GM21576 (cell line): ENCODE results near the gene CTDP1.

Experiments
- ATAC-seq: cut with Tn5 transposase; IDR thresholded peaks from one replicate; pipeline ENCODE4 v1.9.1; 2021; ENCODE audit warnings: mild to moderate bottlenecking, moderate library complexity; ENCODE audit not compliant: unreplicated experiment

The CTDP1 gene

DNA sequence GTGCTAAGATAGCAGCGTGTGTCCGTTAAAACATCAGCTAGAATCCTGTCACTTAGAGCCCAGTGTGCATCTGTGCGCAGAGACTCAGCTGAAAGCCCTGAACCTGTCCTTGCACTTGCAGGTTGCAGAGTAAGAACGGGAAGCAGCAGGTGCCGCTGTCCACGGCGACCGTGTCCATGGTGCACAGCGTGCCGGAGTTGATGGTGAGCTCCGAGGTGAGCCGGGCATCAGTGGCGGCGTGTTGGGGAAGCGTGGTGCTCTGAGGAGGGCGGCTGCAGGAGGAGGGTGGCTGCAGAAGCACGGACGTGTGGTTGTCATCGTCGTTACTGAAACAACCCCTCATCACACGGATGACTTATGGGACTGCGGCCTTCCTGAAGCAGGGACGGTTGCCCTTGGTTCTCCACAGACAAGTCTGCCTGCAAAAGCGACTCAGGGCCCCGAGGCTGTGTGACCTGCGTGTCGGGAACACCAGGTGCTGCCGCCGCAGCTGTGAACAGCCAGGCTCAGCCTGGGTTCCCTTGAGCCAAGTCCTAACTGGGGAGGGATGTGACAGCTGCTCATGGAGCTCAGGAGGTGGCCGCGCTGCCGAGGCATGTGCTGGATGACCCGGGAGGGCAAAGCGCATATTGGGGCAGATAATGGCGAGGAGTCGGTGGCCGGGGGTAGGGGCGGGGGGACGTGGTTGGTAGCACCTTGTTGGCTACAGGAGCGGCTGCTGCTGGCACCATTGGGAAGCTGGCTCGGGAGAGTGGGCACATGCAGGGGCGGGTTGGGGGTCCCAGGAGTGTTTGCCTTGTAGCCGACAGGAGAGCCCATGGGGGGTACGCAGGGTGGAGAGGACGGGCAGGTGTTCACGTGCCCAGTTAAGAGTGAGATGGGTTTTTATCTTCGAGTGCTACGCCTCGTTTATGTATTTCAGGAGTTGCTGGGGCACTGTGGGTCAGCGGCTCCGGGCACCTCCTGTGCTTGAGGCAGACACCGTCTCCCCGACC is 16.6 kb downstream of the CTDP1 start:
- no peak for ATAC-seq

DNA sequence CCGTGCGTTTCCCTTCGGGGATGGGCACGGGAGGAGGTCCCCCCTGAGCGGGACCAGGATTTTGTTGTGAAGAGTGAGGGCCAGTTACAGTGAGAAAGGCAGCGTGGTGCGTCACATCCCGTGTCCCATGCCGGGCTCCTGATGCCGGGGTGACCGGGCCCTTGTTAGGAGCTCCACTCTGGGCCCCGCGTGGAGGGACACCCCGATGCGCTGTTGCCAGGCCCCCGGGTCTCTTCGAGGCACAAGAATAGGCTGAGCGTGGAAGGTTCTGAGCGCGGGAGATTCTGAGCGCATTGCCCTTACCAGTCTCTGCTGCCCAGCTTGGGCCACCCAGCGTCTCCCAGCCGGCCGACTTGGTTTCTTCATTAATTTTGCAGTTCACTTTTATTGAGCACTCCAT is 17.6 kb downstream of the CTDP1 start:
- ATAC-seq: no peak

DNA sequence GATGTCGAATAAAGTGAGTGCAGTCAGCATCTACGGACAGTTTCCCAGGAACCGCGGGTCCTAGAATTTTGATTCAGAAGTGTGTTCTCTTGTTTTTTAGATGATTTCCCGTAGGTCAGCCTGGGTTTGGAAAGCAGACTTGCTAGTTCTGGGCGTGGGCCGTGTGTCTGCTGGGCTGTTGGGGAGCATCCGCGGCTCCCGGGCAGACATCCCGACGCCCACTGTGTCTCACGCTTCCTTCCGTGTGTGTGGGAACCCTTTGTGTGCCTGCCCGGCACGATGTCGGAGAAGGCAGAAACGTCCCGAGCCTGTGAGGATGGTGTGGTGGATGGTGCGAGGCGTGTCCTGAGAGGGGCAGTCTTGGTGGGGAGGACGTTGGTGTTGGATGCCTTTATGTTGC is 18.4 kb downstream of the CTDP1 start:
- no peak for ATAC-seq

DNA sequence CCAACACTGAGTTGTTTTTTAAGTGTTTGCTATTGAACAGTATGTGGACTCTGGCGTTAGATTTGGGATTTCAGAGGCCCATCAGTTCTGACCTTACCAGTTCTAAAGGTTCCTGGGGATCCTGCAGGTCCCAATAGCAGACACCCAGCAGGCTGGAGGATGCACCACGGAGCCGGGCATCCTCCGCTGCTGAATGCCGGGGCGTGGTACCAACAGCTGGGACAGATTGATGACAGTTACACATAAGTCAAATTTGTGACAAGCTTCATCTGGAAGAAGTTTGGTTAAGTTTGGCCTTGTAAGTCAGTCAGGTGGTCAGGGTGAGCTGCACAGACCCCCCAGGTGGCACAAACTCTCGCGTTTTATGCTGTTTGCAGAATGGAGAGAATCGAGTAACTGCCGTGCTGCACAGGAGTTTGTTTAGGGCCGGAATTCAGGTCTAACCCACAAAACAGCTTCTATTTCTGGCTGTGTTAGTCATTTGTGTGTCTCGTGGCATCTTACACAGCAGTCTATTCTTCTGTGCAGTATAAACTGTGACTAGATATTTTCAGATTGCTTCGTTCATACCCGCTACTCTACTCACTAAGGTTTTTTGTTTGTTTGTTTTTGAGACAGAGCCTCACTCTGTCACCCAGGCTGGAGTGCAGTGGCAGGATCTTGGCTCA is 19.2 kb downstream of the CTDP1 start:
- no peak for ATAC-seq

DNA sequence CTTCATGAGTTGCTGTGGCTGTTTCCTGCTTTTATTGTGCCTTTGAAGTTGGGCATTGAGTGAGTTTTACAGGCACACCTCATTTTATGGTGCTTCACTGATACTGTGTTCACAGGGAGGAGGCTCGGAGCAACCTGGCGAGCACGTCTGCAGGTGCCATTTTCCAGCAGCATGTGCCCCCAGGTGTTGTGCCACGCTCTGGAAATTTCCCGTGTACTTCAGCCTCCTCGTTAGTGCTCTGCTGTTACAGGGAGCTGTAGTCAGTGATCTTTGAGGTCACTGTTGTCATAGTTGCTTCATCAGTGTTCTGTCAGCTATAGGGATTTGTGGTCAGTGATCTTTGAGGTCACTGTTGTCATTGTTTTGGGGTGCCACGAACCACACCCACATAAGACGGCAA is 20.1 kb downstream of the CTDP1 start:
- no peak for ATAC-seq

DNA sequence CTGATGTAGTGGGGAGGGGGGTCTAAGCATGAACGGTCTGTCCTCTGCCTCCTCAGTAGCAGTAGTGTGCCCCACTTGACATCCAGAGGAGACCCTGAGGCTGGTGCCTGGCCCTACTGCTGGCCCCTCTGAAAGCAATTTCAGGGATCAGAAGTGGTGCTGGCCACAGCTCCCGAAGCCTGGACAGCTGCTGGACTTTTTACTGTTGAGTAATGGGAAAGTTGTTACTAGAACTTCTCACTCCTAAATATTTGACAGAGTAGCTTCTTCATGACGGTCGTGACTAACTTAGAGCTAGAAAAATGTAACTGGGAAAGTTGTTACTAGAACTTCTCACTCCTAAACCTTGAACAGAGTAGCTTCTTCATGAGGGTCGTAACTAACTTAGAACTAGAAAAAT is 23.3 kb downstream of the CTDP1 start:
- no peak for ATAC-seq

DNA sequence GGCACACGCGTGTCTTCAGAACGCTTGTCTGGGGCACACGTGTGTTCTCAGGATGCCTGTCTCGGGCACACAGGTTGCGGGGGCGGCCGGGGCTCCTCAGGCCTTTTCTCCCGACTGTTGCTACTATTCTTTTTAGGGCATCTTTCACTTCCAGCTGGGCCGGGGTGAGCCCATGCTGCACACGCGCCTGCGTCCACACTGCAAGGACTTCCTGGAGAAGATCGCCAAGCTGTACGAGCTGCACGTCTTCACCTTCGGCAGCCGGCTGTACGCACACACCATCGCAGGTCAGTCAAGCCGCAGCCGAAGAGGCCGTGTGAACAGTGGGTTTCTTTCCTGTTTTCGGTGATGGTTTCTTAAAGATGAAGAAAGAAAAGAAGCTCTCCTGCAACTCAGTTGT is 25.0 kb downstream of the CTDP1 start:
- ATAC-seq: no peak

DNA sequence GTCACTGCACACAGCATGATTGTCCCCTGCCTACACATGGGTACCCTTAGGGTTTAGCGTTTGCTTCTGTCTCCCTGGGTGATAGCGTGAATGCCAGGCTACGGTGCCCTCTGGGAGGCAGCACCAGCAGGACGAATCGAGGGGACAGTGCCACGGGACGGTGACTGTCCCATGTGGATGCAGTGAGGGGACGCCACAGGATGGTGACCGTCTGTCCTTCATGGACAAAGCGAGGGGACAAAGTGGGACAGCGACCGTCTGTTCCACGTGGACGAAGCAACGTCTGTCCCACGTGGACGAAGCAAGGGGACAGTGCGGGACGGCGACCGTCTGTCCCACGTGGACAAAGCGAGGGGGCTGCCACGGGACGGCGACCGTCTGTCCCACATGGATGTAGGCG is 25.7 kb downstream of the CTDP1 start:
- no peak for ATAC-seq

DNA sequence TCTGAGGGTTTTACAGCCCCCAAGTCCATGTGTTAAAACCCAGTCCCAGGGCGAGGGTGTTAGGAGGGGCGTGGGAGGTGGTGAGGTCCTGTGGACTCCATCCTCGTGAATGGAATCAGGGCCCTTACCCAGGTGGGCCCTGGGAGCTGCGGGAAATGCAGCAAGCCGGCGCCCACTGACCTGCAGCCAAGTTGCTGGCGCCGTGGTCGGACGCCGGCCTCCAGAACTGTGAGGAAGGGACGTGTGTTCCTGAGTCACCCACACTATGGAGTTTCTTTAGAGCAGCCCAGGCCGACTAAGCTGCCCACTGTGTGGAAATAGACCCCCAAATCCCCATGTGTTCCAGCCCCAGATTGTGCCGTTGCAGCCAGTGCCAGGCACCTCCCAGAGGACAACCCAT is 26.4 kb downstream of the CTDP1 start:
- no peak for ATAC-seq

DNA sequence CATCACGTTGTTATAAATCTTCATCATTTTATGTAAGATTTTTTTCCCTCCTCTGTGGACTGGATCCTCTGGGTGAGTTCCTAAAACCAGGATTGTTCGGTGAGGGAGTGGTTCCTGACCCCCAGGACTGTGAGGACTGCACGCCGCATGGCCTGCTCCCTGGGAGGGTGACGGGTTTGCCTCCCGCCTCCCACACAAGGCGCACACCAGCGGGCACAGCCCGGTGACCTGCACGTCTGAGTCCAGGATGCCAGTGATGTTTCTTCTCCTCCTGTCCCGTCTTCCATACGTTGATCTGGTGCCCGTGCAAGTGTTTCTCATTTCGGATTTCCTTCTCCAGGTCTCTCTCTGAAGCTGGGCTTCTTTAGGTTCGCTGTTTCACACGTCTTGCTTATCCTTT is 27.1 kb downstream of the CTDP1 start:
- ATAC-seq: no peak

DNA sequence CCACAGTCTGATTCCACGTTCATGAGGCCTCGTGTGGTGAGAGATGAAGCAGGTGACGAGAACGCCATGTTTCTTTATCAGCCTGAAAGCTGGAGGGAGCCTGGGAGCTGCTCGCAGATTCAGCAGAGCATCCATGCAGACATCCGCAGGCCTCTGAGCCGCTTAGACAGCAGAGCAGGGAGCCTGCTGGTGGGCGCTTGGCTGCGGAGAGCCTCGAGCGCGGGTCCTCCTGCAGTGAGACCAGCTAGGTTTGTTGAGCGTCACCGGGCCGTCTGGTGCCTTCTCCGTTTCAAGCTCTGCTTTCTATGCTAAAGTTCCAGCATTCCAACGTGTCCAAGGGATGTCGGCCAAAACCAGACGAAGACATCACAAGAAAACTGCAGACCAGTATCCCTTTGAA is 27.6 kb downstream of the CTDP1 start:
- no peak for ATAC-seq

DNA sequence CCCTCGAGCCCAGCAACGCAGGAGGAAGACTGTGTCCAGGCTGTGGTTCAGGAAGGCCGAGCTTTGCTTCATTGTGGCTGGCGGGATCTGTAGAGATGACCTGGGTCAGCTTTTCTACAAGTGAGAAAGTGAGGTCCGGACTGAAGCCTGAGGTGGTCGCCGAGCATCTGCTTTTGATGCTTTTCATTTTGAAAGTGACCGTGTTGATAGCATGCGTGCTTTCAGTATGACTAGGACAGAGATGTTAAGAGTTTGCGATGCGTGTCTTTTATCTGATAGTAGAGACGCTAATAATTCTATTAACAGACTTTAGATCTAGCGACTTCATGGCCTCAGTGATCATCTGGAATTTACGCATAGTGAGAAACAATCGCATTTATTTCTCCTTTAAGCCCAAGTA is 28.1 kb downstream of the CTDP1 start:
- ATAC-seq: no peak

DNA sequence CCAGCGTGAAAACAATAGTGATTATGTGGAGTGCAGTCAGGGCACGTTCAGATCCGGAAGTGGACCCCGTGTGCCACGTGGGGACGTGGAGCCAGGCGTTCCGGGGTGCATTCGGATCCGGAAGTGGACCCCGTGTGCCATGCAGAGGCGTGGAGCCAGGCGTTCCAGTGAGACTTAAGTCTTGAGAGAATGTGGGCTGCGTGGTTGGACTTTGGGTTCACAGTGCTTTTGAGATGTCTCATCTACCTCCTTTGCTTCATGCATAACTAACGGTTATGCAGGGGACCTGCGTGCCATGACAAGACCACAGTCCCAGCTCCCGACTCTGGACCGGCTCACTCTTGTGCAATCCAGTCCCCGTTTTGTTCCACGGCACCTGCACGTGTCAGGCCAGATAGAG is 28.8 kb downstream of the CTDP1 start:
- no peak for ATAC-seq

DNA sequence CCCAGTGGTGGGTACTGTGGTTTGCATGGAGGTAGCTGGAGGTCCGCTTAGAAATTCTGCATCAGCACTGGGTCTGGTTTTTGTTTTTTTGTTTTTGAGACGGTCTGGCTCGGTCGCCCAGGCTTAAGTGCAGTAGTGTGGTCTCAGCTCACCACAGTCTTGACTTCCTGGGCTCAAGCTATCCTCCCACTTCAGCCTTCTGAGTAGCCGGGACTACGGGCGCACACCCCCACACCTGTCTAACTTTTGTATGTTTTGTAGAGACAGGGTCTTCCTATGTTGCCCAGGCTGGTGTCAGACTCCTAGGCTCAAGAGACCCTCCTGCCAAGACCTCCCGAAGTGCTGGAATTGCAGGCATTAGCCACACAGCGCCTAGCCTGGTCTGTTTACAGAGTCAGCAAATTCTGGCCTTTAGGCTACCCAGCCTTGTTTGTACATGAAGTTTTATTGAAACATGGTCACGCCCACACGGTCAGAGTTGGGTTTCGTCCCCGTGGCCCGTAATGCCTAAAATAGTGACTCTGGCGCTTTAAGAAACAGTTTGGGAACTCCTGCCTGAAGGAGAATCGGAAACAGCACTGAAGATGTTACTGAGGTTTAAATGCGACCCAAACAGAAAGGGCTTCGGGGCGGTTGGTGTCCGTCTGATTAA is 32.7 kb downstream of the CTDP1 start:
- no peak for ATAC-seq

DNA sequence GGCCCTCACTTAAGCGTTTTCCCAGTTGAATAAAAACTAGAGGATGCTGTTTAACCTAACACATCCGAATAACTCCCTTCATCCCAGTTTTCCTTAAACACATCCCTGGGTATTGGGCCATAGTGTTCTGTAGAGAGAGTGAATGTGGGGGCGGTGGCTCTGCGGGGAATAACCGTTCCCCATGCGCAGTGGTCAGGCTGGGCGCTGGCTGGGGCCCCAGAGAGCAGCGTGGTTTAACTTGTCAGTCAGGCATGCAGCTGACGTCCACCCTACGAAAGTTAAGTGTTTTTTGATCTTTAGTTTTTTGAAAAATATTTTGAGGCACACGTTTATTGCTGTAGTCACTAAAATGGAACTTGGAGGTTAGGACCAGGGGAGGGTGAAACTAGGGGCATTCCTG is 33.7 kb downstream of the CTDP1 start:
- ATAC-seq: no peak

DNA sequence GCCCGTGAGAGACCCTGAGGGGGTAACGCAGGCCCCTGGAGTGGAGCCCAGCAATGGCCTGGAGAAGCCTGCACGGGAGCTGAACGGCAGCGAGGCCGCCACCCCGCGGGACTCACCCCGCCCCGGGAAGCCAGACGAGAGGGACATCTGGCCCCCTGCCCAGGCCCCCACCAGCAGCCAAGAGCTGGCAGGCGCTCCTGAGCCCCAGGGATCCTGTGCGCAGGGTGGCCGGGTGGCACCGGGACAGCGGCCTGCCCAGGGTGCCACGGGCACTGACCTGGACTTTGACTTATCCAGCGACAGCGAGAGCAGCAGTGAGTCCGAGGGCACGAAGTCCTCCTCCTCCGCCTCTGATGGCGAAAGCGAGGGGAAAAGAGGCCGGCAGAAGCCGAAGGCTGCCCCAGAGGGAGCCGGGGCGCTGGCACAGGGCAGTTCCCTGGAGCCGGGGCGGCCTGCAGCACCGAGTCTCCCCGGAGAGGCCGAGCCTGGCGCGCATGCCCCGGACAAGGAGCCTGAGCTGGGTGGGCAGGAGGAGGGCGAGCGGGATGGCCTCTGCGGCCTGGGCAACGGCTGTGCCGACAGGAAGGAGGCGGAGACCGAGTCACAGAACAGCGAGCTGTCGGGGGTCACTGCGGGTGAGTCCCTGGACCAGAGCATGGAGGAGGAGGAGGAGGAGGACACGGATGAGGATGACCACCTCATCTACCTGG is 35.1 kb downstream of the CTDP1 start:
- ATAC-seq: no peak

DNA sequence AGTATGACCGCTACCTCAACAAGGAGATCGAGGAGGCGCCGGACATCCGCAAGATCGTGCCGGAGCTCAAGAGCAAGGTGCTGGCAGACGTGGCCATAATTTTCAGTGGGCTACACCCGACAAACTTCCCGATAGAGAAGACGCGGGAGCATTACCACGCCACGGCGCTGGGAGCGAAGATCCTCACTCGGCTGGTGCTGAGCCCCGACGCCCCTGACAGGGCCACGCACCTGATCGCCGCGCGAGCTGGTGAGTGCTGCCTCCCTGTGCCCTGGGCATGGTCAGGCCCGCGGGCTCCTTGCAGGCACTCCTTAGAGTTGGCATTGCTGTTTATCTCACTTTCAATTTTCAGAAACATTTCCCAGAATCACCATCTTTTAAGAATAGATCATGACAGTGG is 35.7 kb downstream of the CTDP1 start:
- no peak for ATAC-seq

DNA sequence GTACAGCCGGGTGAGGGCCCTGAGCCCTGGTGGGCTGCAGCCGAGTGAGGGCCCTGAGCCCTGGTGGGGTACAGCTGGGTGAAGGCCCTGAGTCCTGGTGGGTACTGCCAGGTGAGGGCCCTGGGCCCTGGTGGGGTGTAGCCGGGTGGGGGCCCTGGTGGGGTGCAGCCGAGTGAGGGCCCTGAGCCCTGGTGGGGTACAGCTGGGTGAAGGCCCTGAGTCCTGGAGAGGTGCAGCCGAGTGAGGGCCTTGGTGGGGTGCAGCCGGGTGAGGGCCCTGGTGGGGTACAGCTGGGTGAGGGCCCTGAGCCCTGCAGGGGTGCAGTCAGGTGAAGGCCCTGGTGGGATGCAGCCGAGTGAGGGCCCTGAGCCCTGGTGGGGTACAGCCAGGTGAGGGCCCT is 37.5 kb downstream of the CTDP1 start:
- ATAC-seq: no peak

DNA sequence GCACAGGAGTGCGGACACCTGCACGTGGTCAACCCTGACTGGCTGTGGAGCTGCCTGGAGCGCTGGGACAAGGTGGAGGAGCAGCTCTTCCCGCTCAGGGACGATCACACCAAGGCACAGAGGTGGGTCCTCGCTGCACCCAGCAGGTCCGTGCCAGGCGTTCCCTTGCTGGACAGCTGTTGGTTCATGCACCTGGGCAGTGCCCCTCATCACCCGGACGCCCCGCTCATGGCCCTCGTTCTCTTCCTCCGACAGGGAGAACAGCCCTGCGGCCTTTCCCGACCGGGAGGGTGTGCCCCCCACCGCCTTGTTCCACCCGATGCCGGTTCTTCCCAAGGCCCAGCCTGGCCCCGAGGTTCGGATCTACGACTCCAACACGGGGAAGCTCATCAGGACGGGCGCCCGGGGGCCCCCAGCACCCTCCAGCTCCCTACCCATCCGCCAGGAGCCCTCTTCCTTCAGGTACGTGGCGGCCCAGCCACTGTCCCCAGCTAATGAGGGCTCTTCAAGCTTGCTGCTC is 38.0 kb downstream of the CTDP1 start:
- no peak for ATAC-seq

DNA sequence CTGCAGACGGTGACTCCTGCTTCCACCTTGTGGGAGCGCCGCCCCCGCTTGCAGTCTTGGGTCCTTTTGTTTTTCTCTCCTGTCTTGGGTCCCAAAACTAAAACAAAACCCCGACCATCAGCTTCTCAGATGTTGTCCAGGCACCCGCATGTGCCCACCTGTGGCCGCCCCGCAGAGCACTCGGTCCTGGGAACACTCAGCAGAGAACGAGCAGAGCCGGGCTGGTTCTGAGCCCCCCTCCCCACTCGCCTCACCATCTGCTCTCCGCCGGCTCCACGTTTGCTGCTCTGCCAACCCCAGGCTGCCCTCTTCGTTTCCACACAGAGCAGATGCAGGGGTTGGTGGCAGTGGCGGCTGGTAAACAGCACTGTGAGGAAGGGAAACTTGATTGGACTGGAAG is 38.5 kb downstream of the CTDP1 start:
- ATAC-seq: no peak

DNA sequence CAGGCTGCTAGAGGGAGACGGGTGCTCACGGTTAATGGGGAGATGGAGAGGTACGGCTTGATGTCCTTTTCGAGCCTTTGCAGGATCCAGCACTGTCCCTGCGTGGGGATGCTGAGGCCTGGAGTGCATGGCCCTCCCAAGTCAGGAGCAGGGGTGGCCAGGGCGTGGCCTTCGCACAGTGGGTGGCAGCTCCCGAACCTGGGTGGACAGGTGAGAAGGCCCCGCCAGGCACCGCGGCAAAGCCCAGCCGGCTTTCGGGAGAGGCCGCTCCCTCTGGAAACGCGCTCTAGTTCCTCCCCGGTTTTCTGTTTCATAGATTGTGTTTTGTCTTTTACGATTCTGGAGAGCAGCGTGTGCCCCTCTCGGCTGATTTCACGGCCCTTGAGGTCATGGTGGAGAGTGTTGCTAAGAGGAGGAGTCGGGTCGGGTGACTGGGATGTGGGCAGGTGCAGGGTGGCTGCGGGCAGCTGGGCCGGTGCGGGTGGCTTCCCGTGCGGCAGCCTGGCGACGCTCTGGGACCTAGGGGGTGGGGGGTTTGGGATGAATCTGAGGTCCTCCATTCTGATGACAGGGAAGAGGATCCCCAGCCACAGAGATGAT is 39.4 kb downstream of the CTDP1 start:
- ATAC-seq: no peak
